Stimulated activated CD8-positive, alpha-beta memory T cell treated with anti-CD3 and anti-CD28 coated beads, Interleukin-2, amount 100 ng/mL, for 1 hour (primary cell): ENCODE results near the gene PPIE.
"Not testable (repeated sequence)": the region's sequence is repeated elsewhere in the genome, so short reads cannot be mapped to it uniquely, and the experiment has no call there.

ENCODE experiments used
- DNase-seq, 2 donors: peaks; one replicate each; pipeline ENCODE4 v3.0.0-alpha.2; 2020; ENCODE audit warnings: low read depth in 2 of 2

The PPIE gene

GRCh38 chr1:39777896-39778295 lies 39.2 kb downstream of the PPIE start:
- not testable (repeated sequence) for DNase-seq

GRCh38 chr1:39778463-39779099 lies 39.9 kb downstream of the PPIE start:
- DNase-seq: not testable (repeated sequence)

- DNase-seq: no peak
Observed at GRCh38 chr1:39779137-39779536, 40.5 kb downstream of the PPIE start.

- no peak for DNase-seq
Observed at GRCh38 chr1:39779821-39780220, 41.1 kb downstream of the PPIE start.

GRCh38 chr1:39781349-39781715 lies 42.6 kb downstream of the PPIE start:
- no peak for DNase-seq

- no peak for DNase-seq
Observed at GRCh38 chr1:39782103-39782502, 43.4 kb downstream of the PPIE start.

GRCh38 chr1:39782685-39783084 lies 44.0 kb downstream of the PPIE start:
- not testable (repeated sequence) for DNase-seq

- not testable (repeated sequence) for DNase-seq
Observed at GRCh38 chr1:39786303-39787107, 47.8 kb downstream of the PPIE start.

GRCh38 chr1:39787108-39787375 lies 48.4 kb downstream of the PPIE start:
- not testable (repeated sequence) for DNase-seq

- no peak for DNase-seq
Observed at GRCh38 chr1:39787468-39787867, 48.8 kb downstream of the PPIE start.

- DNase-seq: not testable (repeated sequence)
Observed at GRCh38 chr1:39787964-39788363, 49.3 kb downstream of the PPIE start.

GRCh38 chr1:39788426-39788757 lies 49.7 kb downstream of the PPIE start:
- DNase-seq: no peak

- peak; percentile 10 to 15 for DNase-seq
Observed at GRCh38 chr1:39788758-39789570, 50.3 kb downstream of the PPIE start, which contains the start of gene BMP8B. BMP8B (minus strand) TSS chr1:39788865; CDS start chr1:39788485, 380 bp downstream.

- DNase-seq: no peak
Observed at GRCh38 chr1:39789571-39790110, 51.0 kb downstream of the PPIE start.

GRCh38 chr1:39791838-39792237 lies 53.2 kb downstream of the PPIE start:
- no peak for DNase-seq

GRCh38 chr1:39795651-39796050 lies 57.0 kb downstream of the PPIE start:
- no peak for DNase-seq

- peak; percentile 68 to 78 for DNase-seq
Observed at GRCh38 chr1:39798859-39799769, 60.4 kb downstream of the PPIE start.

GRCh38 chr1:39799770-39800470 lies 61.2 kb downstream of the PPIE start:
- peak; percentile 34 to 46 for DNase-seq

- DNase-seq: no peak
Observed at GRCh38 chr1:39800471-39800835, 61.8 kb downstream of the PPIE start.

GRCh38 chr1:39802496-39803260 lies 64.0 kb downstream of the PPIE start:
- no peak for DNase-seq
